Measurements from ENCODE around the gene PPA2. TPM values are rescaled to one million over a fixed set of nuclear protein-coding genes. Genes with fewer than 3 reads are reported as not detected.
"Not testable (repeated sequence)": the region's sequence is repeated elsewhere in the genome, so short reads cannot be mapped to it uniquely, and the experiment has no call there.

PPA2 gene
- total RNA-seq, 1 donor from 2014 or later, result 95.3 TPM

GRCh38 chr4:105462576-105462975 lies 11.3 kb downstream of the PPA2 start:
- intact Hi-C loops (cut with micrococcal nuclease), result loop anchor here (10.0 kb wide), 1 partner anchor 88 kb away; no protein-coding TSS in a partner anchor
- ATAC-seq, result no peak
- no peak for DNase-seq

- DNase-seq (no peak), ATAC-seq (no peak)
- intact Hi-C loops (cut with micrococcal nuclease), result loop anchor here (10.0 kb wide), 1 partner anchor 87 kb away; no protein-coding TSS in a partner anchor
Measured at GRCh38 chr4:105461621-105462382, 12.1 kb downstream of the PPA2 start.

- no peak for DNase-seq
- intact Hi-C loops (cut with micrococcal nuclease), result loop anchor here (10.0 kb wide), 1 partner anchor 86 kb away; no protein-coding TSS in a partner anchor
- ATAC-seq, result peak; percentile 39
Measured at GRCh38 chr4:105461221-105461620, 12.6 kb downstream of the PPA2 start.

- intact Hi-C loops (cut with micrococcal nuclease), result loop anchor here (10.0 kb wide), 1 partner anchor 86 kb away; no protein-coding TSS in a partner anchor
- no peak for ATAC-seq
Measured at GRCh38 chr4:105460306-105460705, 13.6 kb downstream of the PPA2 start.

GRCh38 chr4:105458541-105458940 lies 15.3 kb downstream of the PPA2 start:
- intact Hi-C loops (cut with micrococcal nuclease); ATAC-seq; DNase-seq: not testable (repeated sequence)

More at GRCh38 chr4:105460306-105460705, 13.6 kb downstream of the PPA2 start:
- DNase-seq, result no peak

GRCh38 chr4:105458001-105458400 lies 15.9 kb downstream of the PPA2 start:
- intact Hi-C loops (cut with micrococcal nuclease), result no loop called here
- no peak for DNase-seq
- ATAC-seq, result no peak

- DNase-seq (no peak), ATAC-seq (no peak)
- intact Hi-C loops (cut with micrococcal nuclease), result no loop called here
Measured at GRCh38 chr4:105455998-105456397, 17.9 kb downstream of the PPA2 start.

GRCh38 chr4:105455182-105455581 lies 18.7 kb downstream of the PPA2 start:
- peak; percentile 28 for ATAC-seq
- no peak for DNase-seq
- intact Hi-C loops (cut with micrococcal nuclease), result no loop called here

- intact Hi-C loops (cut with micrococcal nuclease), result no loop called here
- ATAC-seq (no peak), DNase-seq (no peak)
Measured at GRCh38 chr4:105453550-105454205, 20.2 kb downstream of the PPA2 start.

- intact Hi-C loops (cut with micrococcal nuclease), result no loop called here
- DNase-seq (no peak), ATAC-seq (no peak)
Measured at GRCh38 chr4:105451346-105451745, 22.5 kb downstream of the PPA2 start.

- ATAC-seq (no peak), DNase-seq (no peak)
- intact Hi-C loops (cut with micrococcal nuclease), result no loop called here
Measured at GRCh38 chr4:105440890-105441289, 33.0 kb downstream of the PPA2 start.

- ATAC-seq, result no peak
- intact Hi-C loops (cut with micrococcal nuclease), result no loop called here
- no peak for DNase-seq
Measured at GRCh38 chr4:105437637-105438036, 36.2 kb downstream of the PPA2 start.

- intact Hi-C loops (cut with micrococcal nuclease), result no loop called here
- ATAC-seq (no peak), DNase-seq (no peak)
Measured at GRCh38 chr4:105436414-105436813, 37.4 kb downstream of the PPA2 start.

- ATAC-seq (no peak), DNase-seq (no peak)
- intact Hi-C loops (cut with micrococcal nuclease), result no loop called here
Measured at GRCh38 chr4:105434940-105435339, 38.9 kb downstream of the PPA2 start.

GRCh38 chr4:105433421-105433820 lies 40.4 kb downstream of the PPA2 start:
- no peak for DNase-seq
- no peak for ATAC-seq
- intact Hi-C loops (cut with micrococcal nuclease), result no loop called here

- ATAC-seq (no peak), DNase-seq (no peak)
- intact Hi-C loops (cut with micrococcal nuclease), result no loop called here
Measured at GRCh38 chr4:105432438-105432837, 41.4 kb downstream of the PPA2 start.

- intact Hi-C loops (cut with micrococcal nuclease), result no loop called here
- DNase-seq (no peak), ATAC-seq (no peak)
Measured at GRCh38 chr4:105430811-105431210, 43.1 kb downstream of the PPA2 start.

- intact Hi-C loops (cut with micrococcal nuclease), result no loop called here
- no peak for DNase-seq
- no peak for ATAC-seq
Measured at GRCh38 chr4:105426187-105426897, 47.5 kb downstream of the PPA2 start.

GRCh38 chr4:105422207-105422920 lies 51.5 kb downstream of the PPA2 start:
- no peak for DNase-seq
- no peak for ATAC-seq
- intact Hi-C loops (cut with micrococcal nuclease), result no loop called here
